WI38 (cell line): ENCODE results near the gene ADGRA1.
"Not testable (repeated sequence)": the region's sequence is repeated elsewhere in the genome, so short reads cannot be mapped to it uniquely, and the experiment has no call there.

Experiments used
- H3K4me3 ChIP-seq: 2 replicates; pipeline ENCODE4 v1.5.1; 2011; ENCODE audit warnings: low read depth, mild to moderate bottlenecking, control low read depth, low read length
- CTCF ChIP-seq: IDR thresholded peaks from 2 replicates; pipeline ENCODE4 v1.5.1; 2012; ENCODE audit warnings: low read depth, mild to moderate bottlenecking, control low read depth, low read length

The ADGRA1 gene

GRCh38 chr10:133135116-133135465 is 47.4 kb downstream of the ADGRA1 start:
- no peak overlapping the region for H3K4me3 ChIP-seq
- TF ChIP-seq CTCF: no peak

- not testable (repeated sequence) for H3K4me3 ChIP-seq
These were observed 49.9 kb downstream of the ADGRA1 start for GRCh38 chr10:133137486-133138145.

- no peak for TF ChIP-seq CTCF
- H3K4me3 ChIP-seq: no peak overlapping the region
These were observed 51.9 kb downstream of the ADGRA1 start for GRCh38 chr10:133139551-133140065.

- H3K4me3 ChIP-seq: no peak overlapping the region
- no peak for TF ChIP-seq CTCF
These were observed 52.9 kb downstream of the ADGRA1 start for GRCh38 chr10:133140417-133141143.

- no peak for TF ChIP-seq CTCF
- no peak overlapping the region for H3K4me3 ChIP-seq
These were observed 53.6 kb downstream of the ADGRA1 start for GRCh38 chr10:133141144-133141957.

GRCh38 chr10:133141958-133142340 is 54.2 kb downstream of the ADGRA1 start:
- H3K4me3 ChIP-seq: no peak overlapping the region
- TF ChIP-seq CTCF: no peak

GRCh38 chr10:133142523-133143199 is 54.9 kb downstream of the ADGRA1 start:
- no peak overlapping the region for H3K4me3 ChIP-seq
- TF ChIP-seq CTCF: no peak
